Stimulated activated CD4-positive, alpha-beta T cell treated with anti-CD3 and anti-CD28 coated beads, Interleukin-4, amount 100 ng/mL, for 48 hours (primary cell): ENCODE data around the gene FCER1G.
A peak's percentile ranks its signal among the peaks of the same experiment; 100 is the strongest.

Experiments used
- DNase-seq, 2 donors: peaks; one replicate each; pipeline ENCODE4 v3.0.0-alpha.2; 2020; ENCODE audit warnings: low read depth in 2 of 2

The FCER1G gene

DNA sequence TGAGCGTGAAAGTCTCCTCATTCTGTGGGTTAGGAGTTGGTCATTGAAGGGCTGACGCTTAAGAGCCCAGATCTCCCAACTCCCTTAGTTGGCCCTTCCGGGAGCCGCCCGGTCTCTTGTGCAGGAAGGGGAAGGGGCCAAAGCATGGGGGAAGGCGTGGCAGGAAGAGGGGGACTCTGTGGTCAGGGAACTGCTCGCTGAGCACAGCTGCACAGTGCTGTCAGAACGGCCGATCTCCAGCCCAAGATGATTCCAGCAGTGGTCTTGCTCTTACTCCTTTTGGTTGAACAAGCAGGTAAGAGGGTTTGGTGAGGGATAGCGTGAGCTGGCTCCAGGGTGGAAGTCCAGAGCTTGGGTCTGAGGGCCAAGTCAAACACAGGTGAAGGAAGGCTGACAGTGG, at the start of gene FCER1G:
TSS of gene FCER1G (plus strand) at position 220 of the 400 bp plus-strand sequence. CDS start at position 247, 27 bp downstream.
- no peak for DNase-seq

- peak; percentile 74 to 90 for DNase-seq
Observed at GRCh38 chr1:161165742-161166668, 49.1 kb upstream of the FCER1G start, which contains the start of gene PPOX. Gene PPOX (plus strand): TSS chr1:161166426. CDS start chr1:161166848, 422 bp downstream.

DNA sequence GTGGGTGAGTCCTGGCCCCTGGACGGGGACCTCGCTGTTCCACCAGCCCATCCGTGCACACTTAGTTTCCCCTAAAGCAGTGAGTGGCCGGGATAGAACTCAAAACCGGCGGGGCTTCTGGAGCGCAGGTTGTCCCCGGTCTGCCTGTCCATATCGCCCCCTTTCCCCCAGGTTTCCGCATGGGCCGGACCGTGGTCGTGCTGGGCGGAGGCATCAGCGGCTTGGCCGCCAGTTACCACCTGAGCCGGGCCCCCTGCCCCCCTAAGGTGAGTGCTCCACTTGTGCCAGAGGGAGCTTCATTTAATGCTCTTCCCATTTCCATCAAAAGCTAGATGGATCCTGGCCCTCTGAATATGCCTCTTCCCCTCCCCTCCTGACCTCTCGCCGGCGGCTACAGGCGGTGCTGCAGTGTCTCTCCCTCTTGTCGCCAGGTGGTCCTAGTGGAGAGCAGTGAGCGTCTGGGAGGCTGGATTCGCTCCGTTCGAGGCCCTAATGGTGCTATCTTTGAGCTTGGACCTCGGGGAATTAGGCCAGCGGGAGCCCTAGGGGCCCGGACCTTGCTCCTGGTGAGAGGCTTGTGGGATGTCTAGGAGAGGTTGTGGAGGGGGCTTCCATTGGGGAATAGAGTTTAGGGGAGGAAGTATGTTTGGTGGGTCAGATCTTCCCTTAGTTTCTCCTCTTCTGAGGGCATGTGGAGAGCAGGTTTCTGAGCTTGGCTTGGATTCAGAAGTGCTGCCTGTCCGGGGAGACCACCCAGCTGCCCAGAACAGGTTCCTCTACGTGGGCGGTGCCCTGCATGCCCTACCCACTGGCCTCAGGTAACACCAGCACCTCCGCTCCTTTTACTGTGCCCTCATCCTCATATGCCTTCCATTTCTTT, 48.2 kb upstream of the FCER1G start:
- no peak for DNase-seq

DNA sequence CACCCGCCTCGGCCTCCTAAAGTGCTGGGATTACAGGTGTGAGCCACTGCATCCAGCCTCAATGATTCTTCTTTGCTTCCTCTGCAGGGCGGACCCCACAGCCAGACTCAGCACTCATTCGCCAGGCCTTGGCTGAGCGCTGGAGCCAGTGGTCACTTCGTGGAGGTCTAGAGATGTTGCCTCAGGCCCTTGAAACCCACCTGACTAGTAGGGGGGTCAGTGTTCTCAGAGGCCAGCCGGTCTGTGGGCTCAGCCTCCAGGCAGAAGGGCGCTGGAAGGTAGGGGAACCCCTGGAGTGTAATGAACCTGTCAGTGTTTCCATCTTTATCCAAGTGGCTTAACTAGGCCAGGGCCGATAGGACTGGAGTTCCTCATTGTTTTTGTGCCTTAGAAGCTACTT, 46.2 kb upstream of the FCER1G start:
- no peak for DNase-seq

GRCh38 chr1:161171191-161171590, 43.9 kb upstream of the FCER1G start:
- DNase-seq, result no peak

DNA sequence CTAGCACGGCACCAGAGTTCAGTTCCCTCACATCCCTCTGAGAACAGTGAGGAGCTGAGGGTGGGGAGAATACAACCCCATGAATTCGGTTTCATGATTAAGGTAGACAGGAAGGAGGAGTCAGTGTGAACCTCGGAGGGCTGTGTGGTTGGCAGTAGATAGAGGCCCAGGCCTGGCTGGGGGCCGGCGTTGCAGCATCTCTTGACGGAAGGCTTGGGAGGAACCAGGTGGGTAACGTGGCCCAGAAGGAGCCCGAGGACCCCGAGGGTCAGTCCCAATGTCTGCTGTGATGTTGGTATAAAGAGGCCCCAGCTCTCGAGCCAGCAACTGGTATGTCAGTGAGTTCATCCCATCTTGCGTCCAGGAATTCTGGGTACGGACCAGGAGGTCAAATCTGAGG, 43.4 kb upstream of the FCER1G start:
- no peak for DNase-seq

DNA sequence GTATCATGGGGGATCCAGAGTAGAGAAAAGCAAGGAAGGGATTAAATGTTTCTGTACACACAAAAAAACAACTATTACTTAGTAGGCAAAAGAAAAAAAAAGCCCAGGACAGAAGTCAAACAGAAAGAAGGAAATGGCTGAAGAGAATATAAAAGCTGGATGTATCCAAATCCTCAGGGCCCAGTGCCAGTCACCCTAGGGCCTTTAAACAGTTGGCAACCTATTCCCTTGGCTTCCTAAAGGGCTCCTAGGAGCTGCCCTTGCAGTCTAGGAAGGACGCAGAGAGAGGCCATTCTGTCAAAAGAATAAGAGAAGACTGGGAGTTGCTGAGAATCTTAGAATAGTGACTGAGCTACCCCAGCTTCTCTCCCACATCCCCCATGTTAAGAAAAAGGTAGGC, 42.7 kb upstream of the FCER1G start:
- DNase-seq, result no peak

DNA sequence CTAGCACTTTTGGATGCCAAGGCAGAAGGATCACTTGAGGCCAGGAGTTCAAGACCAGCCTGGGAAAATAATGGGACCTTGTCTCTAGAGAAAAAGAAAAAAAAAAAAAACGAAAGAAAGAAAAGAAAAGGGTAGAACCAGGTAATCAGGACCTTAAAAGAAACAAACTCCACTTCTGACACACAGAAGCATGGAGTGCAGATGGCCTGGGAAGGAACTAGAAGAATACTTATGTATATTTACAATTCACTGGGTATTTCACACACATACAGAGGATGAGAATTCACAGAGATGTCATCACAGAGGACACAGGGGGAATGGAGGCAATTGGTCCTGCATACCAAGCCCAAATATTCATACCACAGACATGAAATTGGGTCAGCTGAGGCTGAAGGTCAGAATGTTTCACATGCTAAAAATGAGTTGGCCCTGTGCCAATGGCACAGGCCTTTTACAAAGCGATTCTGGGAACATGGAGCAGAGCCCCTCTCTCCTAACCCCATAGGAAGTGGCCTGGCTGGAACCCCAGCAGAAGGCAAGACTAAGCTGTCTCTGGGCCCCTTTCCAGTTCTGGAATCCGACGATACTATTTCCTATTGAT, 42.2 kb upstream of the FCER1G start:
- no peak for DNase-seq

- DNase-seq, result no peak
Observed at GRCh38 chr1:161173711-161174110, 41.4 kb upstream of the FCER1G start.

DNA sequence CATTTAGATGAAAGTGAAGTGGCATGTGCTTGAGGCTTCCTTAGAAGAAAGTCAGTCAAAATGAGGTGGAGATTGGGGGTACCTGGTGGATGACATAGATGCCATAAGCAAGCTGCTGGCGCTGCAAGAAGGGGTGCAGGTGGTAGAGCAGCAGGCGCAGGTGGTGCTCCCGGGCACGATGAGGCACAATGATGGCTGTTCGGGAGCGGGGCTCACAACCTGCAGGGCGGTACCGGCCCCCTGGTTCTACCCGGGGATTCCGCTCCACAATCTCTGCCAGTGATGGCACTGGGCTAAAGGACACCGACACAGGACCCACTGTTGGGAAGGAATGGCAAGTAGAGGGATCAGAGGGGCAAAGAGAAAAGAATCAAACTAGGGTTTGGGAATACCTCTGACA, 40.2 kb upstream of the FCER1G start:
- DNase-seq, result no peak

DNA sequence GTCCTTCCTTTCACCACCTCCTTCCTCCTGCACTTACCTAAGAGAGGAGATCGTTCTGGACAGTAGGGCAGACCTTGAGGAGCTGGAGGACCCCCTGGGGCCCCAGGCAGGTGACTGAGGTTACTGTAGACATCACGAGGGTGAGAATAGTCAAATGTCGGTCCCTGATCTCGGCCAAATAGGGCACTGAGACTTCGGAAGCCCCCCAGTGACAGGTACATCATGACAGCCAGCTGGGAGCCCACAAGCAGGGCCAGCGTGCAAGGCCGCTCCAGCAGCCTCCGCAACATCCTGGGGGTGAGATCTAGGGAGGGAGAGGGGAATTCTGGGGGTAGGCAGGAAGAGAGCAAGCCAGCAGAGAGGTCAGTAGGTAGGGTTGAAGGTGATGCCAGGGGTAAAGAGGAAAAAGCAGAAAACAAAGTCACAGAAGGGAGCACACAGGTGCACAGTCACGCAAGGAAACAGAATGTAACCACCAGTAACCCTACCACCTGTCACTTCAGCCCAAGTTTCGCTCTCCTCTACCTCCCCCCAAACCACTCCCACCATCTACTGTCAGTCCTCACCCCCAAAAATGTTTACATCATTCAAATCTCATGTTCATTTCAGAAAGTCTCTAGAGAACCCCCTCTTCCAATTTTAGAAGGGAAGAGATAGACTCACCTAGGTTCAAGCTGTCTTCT, 39.2 kb upstream of the FCER1G start:
- DNase-seq, result no peak

DNA sequence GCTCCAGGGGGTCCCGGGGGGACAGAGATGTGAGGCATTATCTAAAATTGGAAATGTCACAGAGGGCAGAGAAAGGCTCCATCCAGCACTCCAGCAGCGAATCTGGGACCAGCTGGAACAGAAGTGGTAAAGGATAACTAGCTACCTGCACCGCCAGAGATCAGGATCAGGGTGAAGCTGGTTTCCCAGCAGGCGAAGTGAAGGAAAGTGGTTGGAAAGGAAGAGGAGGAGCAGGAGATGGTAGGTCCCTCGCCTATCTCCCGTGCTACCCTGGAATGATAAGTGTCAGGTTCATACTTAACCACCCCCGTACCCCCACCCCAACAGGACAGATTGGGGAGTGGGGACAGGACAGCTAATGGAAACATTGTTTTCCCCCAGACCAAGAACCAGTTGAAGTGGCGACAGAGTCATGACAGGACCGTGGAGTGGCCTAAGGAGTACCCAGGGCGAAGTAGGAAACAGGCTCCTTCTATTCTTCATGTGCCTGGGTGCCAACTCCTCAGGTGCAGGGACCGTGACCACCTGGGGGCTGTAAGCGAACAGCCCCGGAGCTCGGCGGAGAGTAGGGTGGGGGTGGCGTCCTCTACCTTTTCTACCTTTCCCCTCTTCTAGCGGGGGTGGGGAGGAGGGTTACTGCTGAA, 38.5 kb upstream of the FCER1G start:
- no peak for DNase-seq

DNA sequence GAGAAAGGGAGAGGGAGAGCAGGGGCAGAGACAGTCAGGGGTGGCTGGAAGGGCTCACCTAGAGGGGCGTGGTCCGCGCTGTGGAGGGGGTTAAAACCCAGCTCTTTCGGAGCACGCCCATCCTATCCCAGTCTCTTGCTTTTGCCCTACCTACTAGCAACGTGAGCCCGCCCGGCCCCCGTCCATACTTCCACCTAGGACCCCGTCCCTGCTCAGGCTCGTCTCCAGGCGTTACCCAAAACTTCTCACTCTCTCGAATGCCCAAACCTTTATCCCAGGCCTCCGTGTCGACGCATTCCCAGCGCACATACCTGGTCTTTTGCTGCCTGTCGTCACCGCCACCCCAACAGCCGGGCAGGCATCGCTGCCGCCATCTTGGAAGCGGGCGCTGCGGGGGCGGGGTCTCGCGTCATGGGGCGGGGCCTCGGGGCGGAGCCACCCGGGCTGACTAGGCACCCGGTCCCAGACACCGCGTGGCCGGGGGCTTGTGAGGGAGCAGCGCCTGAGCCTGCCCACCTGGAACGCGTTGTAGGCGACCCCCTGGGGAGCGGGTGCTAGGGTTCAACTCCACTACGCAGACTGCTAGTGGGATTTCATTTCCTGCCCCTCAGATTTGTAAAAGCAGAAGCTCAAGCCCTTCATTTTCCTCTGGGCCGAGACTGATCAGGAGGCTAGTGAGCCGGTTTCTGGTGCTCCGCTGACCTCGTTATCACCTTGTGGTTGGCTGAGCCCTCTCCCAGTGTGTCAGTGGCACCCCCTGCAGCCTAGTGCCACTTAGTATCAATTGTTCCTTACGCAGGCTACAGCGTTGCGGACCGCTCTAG, 37.8 kb upstream of the FCER1G start, which contains the start of gene B4GALT3:
TSS of gene B4GALT3 (minus strand) at position 396 of the 824 bp plus-strand sequence. CDS start 1,447 bp downstream, outside the sequence.
- peak; percentile 94 to 99 for DNase-seq

- DNase-seq, result no peak
Observed at GRCh38 chr1:161177936-161178244, 37.2 kb upstream of the FCER1G start.

GRCh38 chr1:161179698-161180097, 35.4 kb upstream of the FCER1G start:
- DNase-seq, result no peak

GRCh38 chr1:161180639-161181038, 34.5 kb upstream of the FCER1G start:
- DNase-seq, result no peak

DNA sequence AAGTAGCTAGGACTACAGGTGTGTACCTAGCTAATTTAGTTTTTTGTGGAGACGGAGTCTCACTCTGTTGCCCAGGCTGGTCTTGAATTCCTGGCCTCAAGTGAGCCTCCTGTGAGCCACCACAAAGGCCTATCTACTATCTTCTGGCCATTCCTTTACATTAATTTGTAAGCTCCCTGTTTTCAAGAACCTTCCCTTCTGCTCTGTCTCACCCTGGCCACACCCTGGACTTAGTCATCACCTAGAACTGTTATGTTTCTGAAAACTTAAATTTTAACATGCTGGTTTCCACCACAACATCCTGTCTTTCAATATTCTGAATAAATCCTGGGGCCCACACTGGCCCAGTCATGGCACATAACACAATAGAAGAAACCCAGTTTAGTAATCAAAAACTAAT, 32.9 kb upstream of the FCER1G start:
- peak in 1 of 2 donors; percentile 54 for DNase-seq

DNA sequence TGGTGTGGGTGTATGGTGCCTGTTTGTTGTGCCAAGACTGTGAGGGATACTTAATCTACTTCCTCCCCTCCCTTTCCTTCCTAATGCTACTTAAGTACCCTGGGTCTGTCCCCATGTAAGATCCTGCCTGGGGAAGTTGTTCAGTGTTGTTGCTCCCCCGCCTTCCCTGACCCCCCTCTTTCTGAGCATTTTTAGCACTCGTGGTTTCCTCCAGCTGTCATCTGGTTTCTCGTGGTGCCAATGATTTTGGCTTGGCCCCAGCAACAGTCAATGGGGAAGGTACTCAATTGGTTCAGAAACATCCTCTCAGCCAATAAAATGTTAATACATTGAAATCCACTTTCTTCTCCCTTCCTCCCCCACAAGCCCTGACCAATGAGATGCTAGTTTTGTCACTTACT, 29.8 kb upstream of the FCER1G start:
- peak; percentile 42 to 56 for DNase-seq

DNA sequence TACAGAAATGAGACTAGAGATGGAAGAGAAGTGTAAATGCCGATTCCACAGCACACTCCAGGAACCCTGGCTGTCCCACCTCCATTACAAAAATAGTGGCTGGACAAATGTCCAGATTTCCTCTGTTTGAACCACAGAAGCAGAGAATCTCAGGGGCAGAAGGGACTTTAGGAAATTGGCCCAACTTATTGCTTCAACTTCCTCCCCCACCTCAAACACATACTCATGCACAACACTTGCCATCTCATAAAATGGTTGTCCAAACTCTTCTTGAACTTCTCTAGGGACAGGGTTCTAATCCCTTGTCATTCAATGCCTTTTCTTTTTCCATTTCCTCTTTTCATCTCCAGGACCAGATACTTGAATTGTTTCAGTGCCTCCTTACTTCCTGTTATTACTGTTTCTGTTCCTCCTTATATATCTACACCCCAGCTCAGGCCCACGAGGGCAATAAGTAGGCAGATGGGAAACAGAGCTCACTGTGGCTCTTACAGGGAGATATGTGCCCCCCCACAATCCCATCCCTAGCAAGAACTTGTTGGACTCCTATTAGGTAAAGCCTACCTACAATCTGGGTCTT, 29.3 kb upstream of the FCER1G start:
- no peak for DNase-seq

DNA sequence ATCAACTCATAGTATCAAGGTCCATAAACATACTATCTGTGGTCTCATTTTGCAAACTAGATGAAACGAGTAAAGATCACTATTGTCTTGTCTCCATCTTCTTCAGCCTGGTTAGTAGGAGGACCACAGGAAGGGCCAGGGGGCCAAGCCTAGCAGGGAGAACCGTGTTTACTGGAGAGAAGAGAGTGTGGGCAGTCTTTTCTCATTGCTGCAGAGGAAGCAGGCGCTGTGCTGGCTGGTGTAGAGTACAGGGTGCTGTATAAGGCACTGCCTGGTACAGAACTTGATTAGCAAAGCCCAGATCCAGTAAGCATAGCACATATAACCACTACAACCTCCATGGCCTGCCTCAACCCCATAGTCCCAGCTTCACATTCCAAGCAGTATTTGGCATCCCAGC, 27.8 kb upstream of the FCER1G start:
- no peak for DNase-seq
